ENCODE measurements around the gene LRMDA. TPM values are rescaled to one million over a fixed set of nuclear protein-coding genes. Genes with fewer than 3 reads are reported as not detected.

The LRMDA gene
- polyA plus RNA-seq, 1 donor (not counting 4 experiments of a cell fraction or from before 2014, with no cell fraction given) = not detected

GRCh38 chr10:75495434-75496190 is 64.2 kb downstream of the LRMDA start:
- Histone ChIP-seq H3K4me1 (ENCODE audit: control insufficient read depth, extremely low read depth, insufficient read depth, low read length) (no peaks in the 10 kb centered on the region), H3K4me2 (ENCODE audit: control insufficient read depth, extremely low read depth, insufficient read depth, low read depth, low read length) (no peak overlapping the region), H3K9me1 (ENCODE audit: control insufficient read depth, extremely low read depth, insufficient read depth, low read length) (no peaks in the 10 kb centered on the region), H4K20me1 (ENCODE audit: control insufficient read depth, extremely low read depth, insufficient read depth, low read length) (no peaks in the 10 kb centered on the region), H3K27ac (ENCODE audit: control insufficient read depth, insufficient read depth, low read length) (no peak overlapping the region), H3K9me3 (ENCODE audit: control insufficient read depth, low read depth, low read length) (no peaks in the 10 kb centered on the region), H3K79me2 (ENCODE audit: control insufficient read depth, insufficient read depth, low read length) (no peaks in the 10 kb centered on the region), H3K9ac (ENCODE audit: control insufficient read depth, extremely low read depth, insufficient read depth, low read length) (no peak overlapping the region), H3K36me3 (ENCODE audit: control insufficient read depth in 2 of 2, extremely low read depth in 1 of 2, insufficient read depth in 2 of 2, low read length in 2 of 2) (no peaks in the 10 kb centered on the region), H2AFZ (ENCODE audit: control insufficient read depth, low read length) (no peak overlapping the region), H3K4me3 (ENCODE audit: control insufficient read depth in 2 of 3, extremely low read depth in 1 of 3, insufficient read depth in 2 of 3, low read depth in 1 of 3, low read length in 3 of 3) (no peak overlapping the region), H3K27me3 (ENCODE audit: control insufficient read depth, extremely low read depth, insufficient read depth, low read length) (no peaks in the 10 kb centered on the region)
- dilution Hi-C loops (cut with MboI; ENCODE audit: extremely low pct_ligation_motif_present, low sequenced_read_pairs) = no loop called here
- TF ChIP-seq EZH2 (IDR thresholded peaks at IDR 0.05; ENCODE audit: low read length) (no peak), CTCF (optimal IDR thresholded peaks at IDR 0.05 in 1 of 3, IDR thresholded peaks at IDR 0.05 in 1 of 3, conservative IDR thresholded peaks at IDR 0.05 in 1 of 3; ENCODE audit: extremely low read depth in 1 of 3, insufficient read depth in 2 of 3, low read length in 3 of 3) (no peak)
- DNase-seq (ENCODE audit: low read depth, low spot score) = no peak
- FAIRE-seq = no peak

DNA sequence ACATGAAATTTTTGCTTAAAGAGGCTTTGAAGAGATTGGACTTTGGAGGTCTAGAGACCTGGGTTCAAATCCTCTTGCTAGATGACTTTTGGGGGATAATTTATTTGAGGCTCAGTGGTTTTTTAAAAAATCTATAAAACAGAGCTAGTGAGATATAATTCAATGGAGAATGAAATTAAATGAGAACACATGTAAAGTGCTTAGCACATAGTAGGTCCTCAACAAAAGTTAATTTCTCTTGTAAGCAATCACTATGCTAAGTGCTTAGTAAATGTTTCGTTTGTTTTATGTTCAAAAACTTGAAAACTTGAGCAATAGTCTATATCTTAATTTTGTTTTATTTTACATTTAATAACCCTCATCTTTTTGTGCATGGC is 64.8 kb downstream of the LRMDA start:
- Histone ChIP-seq H3K27me3 (ENCODE audit: control insufficient read depth, extremely low read depth, insufficient read depth, low read length) (no peaks in the 10 kb centered on the region), H3K4me2 (ENCODE audit: control insufficient read depth, extremely low read depth, insufficient read depth, low read depth, low read length) (no peak overlapping the region), H3K79me2 (ENCODE audit: control insufficient read depth, insufficient read depth, low read length) (no peaks in the 10 kb centered on the region), H3K9me1 (ENCODE audit: control insufficient read depth, extremely low read depth, insufficient read depth, low read length) (no peaks in the 10 kb centered on the region), H3K27ac (ENCODE audit: control insufficient read depth, insufficient read depth, low read length) (no peak overlapping the region), H3K4me1 (ENCODE audit: control insufficient read depth, extremely low read depth, insufficient read depth, low read length) (no peaks in the 10 kb centered on the region), H3K9me3 (ENCODE audit: control insufficient read depth, low read depth, low read length) (no peaks in the 10 kb centered on the region), H3K36me3 (ENCODE audit: control insufficient read depth in 2 of 2, extremely low read depth in 1 of 2, insufficient read depth in 2 of 2, low read length in 2 of 2) (no peaks in the 10 kb centered on the region), H3K4me3 (ENCODE audit: control insufficient read depth in 2 of 3, extremely low read depth in 1 of 3, insufficient read depth in 2 of 3, low read depth in 1 of 3, low read length in 3 of 3) (no peak overlapping the region), H2AFZ (ENCODE audit: control insufficient read depth, low read length) (no peak overlapping the region), H3K9ac (ENCODE audit: control insufficient read depth, extremely low read depth, insufficient read depth, low read length) (no peak overlapping the region), H4K20me1 (ENCODE audit: control insufficient read depth, extremely low read depth, insufficient read depth, low read length) (no peaks in the 10 kb centered on the region)
- dilution Hi-C loops (cut with MboI; ENCODE audit: extremely low pct_ligation_motif_present, low sequenced_read_pairs) = no loop called here
- DNase-seq (ENCODE audit: low read depth, low spot score) = no peak
- TF ChIP-seq CTCF (optimal IDR thresholded peaks at IDR 0.05 in 1 of 3, IDR thresholded peaks at IDR 0.05 in 1 of 3, conservative IDR thresholded peaks at IDR 0.05 in 1 of 3; ENCODE audit: extremely low read depth in 1 of 3, insufficient read depth in 2 of 3, low read length in 3 of 3) = no peak
- TF ChIP-seq EZH2 (IDR thresholded peaks at IDR 0.05; ENCODE audit: low read length) = no peak
- FAIRE-seq = no peak

All from keratinocyte (primary cell).